OCI-LY7 (cell line): ENCODE results near the gene NHS. TPM values are rescaled to one million over a fixed set of nuclear protein-coding genes. Genes with fewer than 3 reads are reported as not detected.

ENCODE experiments used
- BruUV-seq: library from RNA; stranded (reverse); fragments of 400-500 nt; replicated peaks from 2 replicates; lab custom pipeline; 2021; lab: Mats Ljungman, UMichigan
- CTCF ChIA-PET: fragments of 300-600 bp; sonication (Branson Sonifier 250); formaldehyde crosslinking; loops from one replicate; lab custom pipeline; 2022; ENCODE audit warnings: antibody characterized with exemption; ENCODE audit not compliant: unreplicated experiment; lab: Charles Lee
- POLR2A ChIA-PET: fragments of 300-600 bp; sonication (Branson Sonifier 250); formaldehyde crosslinking; loops from one replicate; lab custom pipeline; 2022; ENCODE audit warnings: antibody characterized with exemption; lab: Charles Lee
- DNase-seq: peaks from one replicate; pipeline ENCODE4 v3.0.0-alpha.2; 2015; ENCODE audit warnings: low spot score
- H2AFZ ChIP-seq: fragments of 200-600 bp; sonication (generic), shearing (Covaris generic); 2 replicates; pipeline ENCODE4 v1.6.1; 2014; ENCODE audit warnings: mild to moderate bottlenecking, antibody characterized with exemption, low read length, moderate library complexity
- H3K27ac ChIP-seq: fragments of 200-600 bp; sonication (generic); 2 replicates; pipeline ENCODE4 v1.5.1; 2014; ENCODE audit warnings: mixed run types, low read depth, mild to moderate bottlenecking, moderate library complexity, low read length, inconsistent platforms; ENCODE audit not compliant: poor library complexity, severe bottlenecking
- H3K36me3 ChIP-seq: fragments of 200-600 bp; sonication (generic); 2 replicates; pipeline ENCODE4 v1.6.1; 2014; ENCODE audit warnings: mild to moderate bottlenecking, antibody characterized with exemption, low read length, moderate library complexity, mixed read lengths; ENCODE audit not compliant: insufficient read depth
- H3K4me1 ChIP-seq: fragments of 200-600 bp; sonication (generic); 2 replicates; pipeline ENCODE4 v1.5.1; 2014; ENCODE audit warnings: mild to moderate bottlenecking, low read length; ENCODE audit not compliant: insufficient read depth, poor library complexity, severe bottlenecking
- H3K4me2 ChIP-seq: fragments of 200-600 bp; sonication (generic); 2 replicates; pipeline ENCODE4 v1.6.1; 2014; ENCODE audit warnings: mild to moderate bottlenecking, low read length
- H3K4me3 ChIP-seq: fragments of 200-600 bp; sonication (generic); 2 replicates; pipeline ENCODE4 v1.5.1; 2014; ENCODE audit warnings: mild to moderate bottlenecking, low read depth, low read length; ENCODE audit not compliant: poor library complexity, severe bottlenecking
- H3K79me2 ChIP-seq: fragments of 200-600 bp; sonication (generic); 2 replicates; pipeline ENCODE4 v1.6.1; 2016; ENCODE audit warnings: low read depth, mild to moderate bottlenecking, low read length, moderate library complexity, mixed read lengths; ENCODE audit not compliant: insufficient read depth
- H3K9me2 ChIP-seq: fragments of 200-600 bp; sonication (generic); 2 replicates; pipeline ENCODE4 v1.6.1; 2016; ENCODE audit warnings: mild to moderate bottlenecking, low read length, mixed read lengths; ENCODE audit not compliant: insufficient read depth
- H3K9me3 ChIP-seq: fragments of 200-600 bp; sonication (generic); 2 replicates; pipeline ENCODE4 v1.6.1; 2014; ENCODE audit warnings: mild to moderate bottlenecking, mixed run types, low read length, mixed read lengths
- H4K20me1 ChIP-seq: fragments of 200-600 bp; sonication (generic); 2 replicates; pipeline ENCODE4 v1.6.1; 2014; ENCODE audit warnings: mild to moderate bottlenecking, antibody characterized with exemption, low read length, moderate library complexity, mixed read lengths; ENCODE audit not compliant: insufficient read depth
- CTCF ChIP-seq: fragments of 200-600 bp; sonication (generic); conservative IDR thresholded peaks from 2 replicates; pipeline ENCODE4 v1.5.1; 2014; ENCODE audit warnings: mild to moderate bottlenecking, antibody characterized with exemption, low read length, moderate library complexity, mixed read lengths
- EZH2phosphoT487 ChIP-seq: fragments of 200-600 bp; sonication (generic); IDR thresholded peaks from 2 replicates; pipeline ENCODE4 v1.6.1; 2018; ENCODE audit warnings: low read depth, borderline replicate concordance, mild to moderate bottlenecking, mixed run types, antibody characterized with exemption, low read length, moderate library complexity, mixed read lengths
- intact Hi-C: fragments of 100-400 bp; cut with micrococcal nuclease; formaldehyde crosslinking; loops from one replicate; pipeline ENCODE4 v1.10.0; 2022; ENCODE audit not compliant: unreplicated experiment
- total RNA-seq, 2 experiments: library from RNA; depleted of rRNA in 1 of 2; stranded (reverse); fragments of >200 nt in 1 of 2; shearing (Covaris generic) in 1 of 2; gene quantifications; 2 replicates each; pipeline ENCODE4 v1.2.3, GENCODE V29; 2014 to 2022

NHS gene
- total RNA-seq, 2 experiments from 2014 or later, result not detected

DNA sequence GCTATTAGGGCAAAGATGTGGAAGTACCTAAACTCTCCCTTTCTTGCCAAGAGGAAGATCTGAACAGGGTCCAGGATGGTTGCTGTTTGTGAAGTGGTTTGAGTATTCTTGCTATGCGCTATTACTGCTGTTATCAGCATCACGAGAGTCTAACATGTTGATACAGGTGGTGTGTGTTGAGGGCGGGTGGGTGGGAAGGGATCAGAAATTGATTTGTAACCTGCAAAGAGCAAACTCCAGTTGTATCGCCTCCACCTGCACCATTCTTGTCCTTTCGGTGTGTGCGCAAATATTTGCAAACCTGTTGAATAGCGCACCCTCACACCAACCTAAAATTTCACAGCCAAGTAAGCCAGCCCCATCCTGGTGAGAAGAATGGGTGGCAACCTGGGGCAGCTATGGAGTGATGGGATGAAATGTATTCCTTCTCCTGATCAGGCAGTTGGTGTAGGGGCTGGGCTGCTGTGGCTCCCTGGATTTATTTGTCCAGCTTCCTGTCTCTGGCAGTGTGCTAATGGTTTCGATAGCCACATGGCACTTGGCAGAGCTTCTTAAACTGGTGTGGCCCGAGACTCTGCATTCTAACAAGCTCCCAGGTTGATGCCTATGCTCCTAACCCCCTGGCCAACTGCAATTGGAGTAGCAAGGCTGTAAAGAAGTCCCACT, 259.7 kb downstream of the NHS start:
- Histone ChIP-seq H3K27ac (no peak overlapping the region), H3K4me3 (no peak overlapping the region), H3K9me2 (no peaks in the 10 kb centered on the region), H2AFZ (no peak overlapping the region), H4K20me1 (no peaks in the 10 kb centered on the region), H3K79me2 (no peaks in the 10 kb centered on the region), H3K9me3 (no peaks in the 10 kb centered on the region), H3K36me3 (no peaks in the 10 kb centered on the region), H3K4me2 (no peak overlapping the region), H3K4me1 (no peaks in the 10 kb centered on the region)
- no TSS peak for BruUV-seq
- no peak for DNase-seq
- TF ChIP-seq CTCF (no peak), EZH2phosphoT487 (no peak)
- CTCF ChIA-PET, result no interaction called here
- intact Hi-C loops, result no loop called here
- POLR2A ChIA-PET, result no interaction called here

- Histone ChIP-seq H2AFZ (no peak overlapping the region), H3K9me3 (no peaks in the 10 kb centered on the region), H3K4me2 (no peak overlapping the region), H3K4me1 (no peaks in the 10 kb centered on the region), H4K20me1 (no peaks in the 10 kb centered on the region), H3K36me3 (no peaks in the 10 kb centered on the region), H3K27ac (no peak overlapping the region), H3K79me2 (no peaks in the 10 kb centered on the region), H3K4me3 (no peak overlapping the region), H3K9me2 (no peaks in the 10 kb centered on the region)
- BruUV-seq, result no TSS peak
- intact Hi-C loops, result no loop called here
- no peak for TF ChIP-seq CTCF
- TF ChIP-seq EZH2phosphoT487, result no peak
- ChIA-PET POLR2A (no interaction called here), CTCF (no interaction called here)
- no peak for DNase-seq
These were observed 260.2 kb downstream of the NHS start for GRCh38 chrX:17635231-17635630.

DNA sequence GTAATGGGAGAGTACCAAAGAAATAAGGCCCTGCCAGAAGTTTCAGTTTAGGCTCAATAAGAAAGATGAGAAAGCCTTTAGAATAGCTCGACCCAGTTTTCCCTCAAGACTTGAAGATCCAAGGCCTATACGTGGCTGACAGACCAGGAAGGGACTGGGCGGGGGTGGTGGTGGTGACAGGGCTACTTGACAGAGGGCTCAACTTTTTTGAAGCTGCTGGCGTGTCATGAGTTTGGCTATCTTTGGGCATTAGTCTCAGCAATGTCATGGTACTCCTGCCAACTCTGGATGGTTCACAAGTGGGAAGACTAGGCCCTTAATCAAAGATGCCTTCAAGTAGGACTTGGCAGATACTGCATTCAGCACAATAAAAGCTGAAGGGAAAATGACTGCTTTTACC, 262.2 kb downstream of the NHS start:
- no peak overlapping the region for H3K4me3 ChIP-seq
- no peaks in the 10 kb centered on the region for H3K9me2 ChIP-seq
- no peak for DNase-seq
- H3K36me3 ChIP-seq, result no peaks in the 10 kb centered on the region
- H4K20me1 ChIP-seq, result no peaks in the 10 kb centered on the region
- H3K9me3 ChIP-seq, result no peaks in the 10 kb centered on the region
- ChIA-PET CTCF (no interaction called here), POLR2A (no interaction called here)
- no peak overlapping the region for H3K27ac ChIP-seq
- BruUV-seq, result no TSS peak
- no peaks in the 10 kb centered on the region for H3K4me1 ChIP-seq
- H3K79me2 ChIP-seq, result no peaks in the 10 kb centered on the region
- TF ChIP-seq CTCF, result no peak
- TF ChIP-seq EZH2phosphoT487, result no peak
- intact Hi-C loops, result no loop called here
- H2AFZ ChIP-seq, result no peak overlapping the region
- no peak overlapping the region for H3K4me2 ChIP-seq
